Measurements from ENCODE around the gene CHRNE.

Gene CHRNE

GRCh38 chr17:4934173-4934979 lies 31.5 kb upstream of the CHRNE start:
- Histone ChIP-seq H3K14ac (ENCODE audit: low read length) (no peak overlapping the region), H3K9ac (ENCODE audit: low read depth, low read length, poor library complexity) (no peak overlapping the region), H3K36me3 (replicated peaks in 1 of 2; ENCODE audit: control insufficient read depth in 2 of 2, insufficient read depth in 2 of 2, low read length in 2 of 2) (peaks cover 18 to 34% of the 10 kb centered on the region in 2 donors), H3K9me3 (replicated peaks in 1 of 2; ENCODE audit: control insufficient read depth in 2 of 2, insufficient read depth in 1 of 2, low read depth in 1 of 2, low read length in 2 of 2) (no peaks in the 10 kb centered on the region), H3K27ac (replicated peaks; ENCODE audit: low read length) (no peak overlapping the region), H4K91ac (ENCODE audit: low read depth, low read length, poor library complexity) (no peak overlapping the region), H3K79me1 (ENCODE audit: low read depth, low read length) (peaks cover 12% of the 10 kb centered on the region), H2AFZ (ENCODE audit: low read length) (no peak overlapping the region), H3K4me3 (ENCODE audit: low read length in 2 of 2) (no peak overlapping the region), H3K4me1 (ENCODE audit: control insufficient read depth in 2 of 2, insufficient read depth in 1 of 2, low read depth in 1 of 2, low read length in 2 of 2) (peaks cover 8% of the 10 kb centered on the region in 2 donors), H3K4ac (ENCODE audit: low read length) (no peak overlapping the region), H2AK5ac (ENCODE audit: low read depth, low read length) (no peak overlapping the region), H2BK12ac (ENCODE audit: low read length) (no peak overlapping the region), H3K27me3 (ENCODE audit: control insufficient read depth in 3 of 3, insufficient read depth in 3 of 3, low read depth in 1 of 3, low read length in 3 of 3) (no peaks in the 10 kb centered on the region), H2BK5ac (ENCODE audit: low read length) (no peak overlapping the region), H3K4me2 (ENCODE audit: insufficient read depth, low read length, poor library complexity, severe bottlenecking) (no peak overlapping the region), H3K18ac (ENCODE audit: low read length) (peak overlapping the region; percentile 63), H4K8ac (ENCODE audit: low read depth, low read length) (no peak overlapping the region), H2BK120ac (ENCODE audit: low read depth, low read length) (no peak overlapping the region), H2BK15ac (ENCODE audit: low read length) (no peak overlapping the region), H3K23ac (ENCODE audit: low read depth, low read length, poor library complexity) (no peak overlapping the region)
- no peak for DNase-seq (ENCODE audit: low spot score)
- WGBS, 2 donors (ENCODE audit: extremely low coverage in 2 of 2, insufficient read length in 2 of 2, insufficient replicate concordance in 1 of 2), result no CpG with 5 or more reads among the region's 14 CpGs

DNA sequence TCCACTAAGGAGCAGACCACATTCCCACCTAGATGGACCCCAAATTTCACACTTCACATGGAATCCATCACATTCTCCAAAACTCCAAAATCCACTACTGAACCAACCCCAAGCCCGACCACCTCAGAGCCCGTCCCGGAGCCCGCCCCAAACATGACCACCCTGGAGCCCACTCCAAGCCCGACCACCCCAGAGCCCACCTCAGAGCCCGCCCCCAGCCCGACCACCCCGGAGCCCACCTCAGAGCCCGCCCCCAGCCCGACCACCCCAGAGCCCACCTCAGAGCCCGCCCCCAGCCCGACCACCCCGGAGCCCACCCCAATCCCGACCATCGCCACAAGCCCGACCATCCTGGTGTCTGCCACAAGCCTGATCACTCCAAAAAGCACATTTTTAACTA lies 30.7 kb upstream of the CHRNE start:
- no peak for DNase-seq (ENCODE audit: low spot score)
- WGBS, 2 donors (ENCODE audit: extremely low coverage in 2 of 2, insufficient read length in 2 of 2, insufficient replicate concordance in 1 of 2), result no CpG with 5 or more reads among the region's 16 CpGs
- H2BK15ac ChIP-seq (ENCODE audit: low read length), result no peak overlapping the region
- no peaks in the 10 kb centered on the region for H3K27me3 ChIP-seq (ENCODE audit: control insufficient read depth in 3 of 3, insufficient read depth in 3 of 3, low read depth in 1 of 3, low read length in 3 of 3)
- no peak overlapping the region for H2BK120ac ChIP-seq (ENCODE audit: low read depth, low read length)
- H4K91ac ChIP-seq (ENCODE audit: low read depth, low read length, poor library complexity), result no peak overlapping the region
- no peak overlapping the region for H2AFZ ChIP-seq (ENCODE audit: low read length)
- H3K18ac ChIP-seq (ENCODE audit: low read length), result no peak overlapping the region
- H3K9me3 ChIP-seq (replicated peaks in 1 of 2; ENCODE audit: control insufficient read depth in 2 of 2, insufficient read depth in 1 of 2, low read depth in 1 of 2, low read length in 2 of 2), result no peaks in the 10 kb centered on the region
- H3K4me2 ChIP-seq (ENCODE audit: insufficient read depth, low read length, poor library complexity, severe bottlenecking), result no peak overlapping the region
- H4K8ac ChIP-seq (ENCODE audit: low read depth, low read length), result no peak overlapping the region
- H3K27ac ChIP-seq (replicated peaks; ENCODE audit: low read length), result no peak overlapping the region
- no peak overlapping the region for H2AK5ac ChIP-seq (ENCODE audit: low read depth, low read length)
- H3K4ac ChIP-seq (ENCODE audit: low read length), result no peak overlapping the region
- H3K14ac ChIP-seq (ENCODE audit: low read length), result no peak overlapping the region
- H3K4me3 ChIP-seq (ENCODE audit: low read length in 2 of 2), result no peak overlapping the region
- H2BK12ac ChIP-seq (ENCODE audit: low read length), result no peak overlapping the region
- H3K4me1 ChIP-seq (ENCODE audit: control insufficient read depth in 2 of 2, insufficient read depth in 1 of 2, low read depth in 1 of 2, low read length in 2 of 2), result peaks cover 3% of the 10 kb centered on the region in 2 donors
- peaks cover 10% of the 10 kb centered on the region for H3K79me1 ChIP-seq (ENCODE audit: low read depth, low read length)
- peaks cover 18 to 33% of the 10 kb centered on the region in 2 donors for H3K36me3 ChIP-seq (replicated peaks in 1 of 2; ENCODE audit: control insufficient read depth in 2 of 2, insufficient read depth in 2 of 2, low read length in 2 of 2)
- no peak overlapping the region for H3K23ac ChIP-seq (ENCODE audit: low read depth, low read length, poor library complexity)
- H3K9ac ChIP-seq (ENCODE audit: low read depth, low read length, poor library complexity), result no peak overlapping the region
- no peak overlapping the region for H2BK5ac ChIP-seq (ENCODE audit: low read length)

GRCh38 chr17:4932756-4933155 lies 29.9 kb upstream of the CHRNE start:
- Histone ChIP-seq H3K4me2 (ENCODE audit: insufficient read depth, low read length, poor library complexity, severe bottlenecking) (no peak overlapping the region), H3K79me1 (ENCODE audit: low read depth, low read length) (peaks cover 3% of the 10 kb centered on the region), H3K27ac (replicated peaks; ENCODE audit: low read length) (no peak overlapping the region), H4K91ac (ENCODE audit: low read depth, low read length, poor library complexity) (no peak overlapping the region), H3K4me3 (ENCODE audit: low read length in 2 of 2) (no peak overlapping the region), H3K36me3 (replicated peaks in 1 of 2; ENCODE audit: control insufficient read depth in 2 of 2, insufficient read depth in 2 of 2, low read length in 2 of 2) (peaks cover 11 to 24% of the 10 kb centered on the region in 2 donors), H3K23ac (ENCODE audit: low read depth, low read length, poor library complexity) (no peak overlapping the region), H2AFZ (ENCODE audit: low read length) (no peak overlapping the region), H3K14ac (ENCODE audit: low read length) (no peak overlapping the region), H2BK120ac (ENCODE audit: low read depth, low read length) (no peak overlapping the region), H2BK5ac (ENCODE audit: low read length) (peak overlapping the region; percentile 22), H3K9ac (ENCODE audit: low read depth, low read length, poor library complexity) (peak overlapping the region; percentile 72), H3K27me3 (ENCODE audit: control insufficient read depth in 3 of 3, insufficient read depth in 3 of 3, low read depth in 1 of 3, low read length in 3 of 3) (no peaks in the 10 kb centered on the region), H2AK5ac (ENCODE audit: low read depth, low read length) (no peak overlapping the region), H2BK12ac (ENCODE audit: low read length) (no peak overlapping the region), H3K18ac (ENCODE audit: low read length) (peak overlapping the region; percentile 17), H2BK15ac (ENCODE audit: low read length) (no peak overlapping the region), H4K8ac (ENCODE audit: low read depth, low read length) (no peak overlapping the region), H3K9me3 (replicated peaks in 1 of 2; ENCODE audit: control insufficient read depth in 2 of 2, insufficient read depth in 1 of 2, low read depth in 1 of 2, low read length in 2 of 2) (no peaks in the 10 kb centered on the region), H3K4me1 (ENCODE audit: control insufficient read depth in 2 of 2, insufficient read depth in 1 of 2, low read depth in 1 of 2, low read length in 2 of 2) (peaks cover 0 to 2% of the 10 kb centered on the region in 2 donors), H3K4ac (ENCODE audit: low read length) (no peak overlapping the region)
- DNase-seq (ENCODE audit: low spot score), result no peak
- whole genome bisulfite sequencing, 2 donors (ENCODE audit: extremely low coverage in 2 of 2, insufficient read length in 2 of 2, insufficient replicate concordance in 1 of 2), result no CpG with 5 or more reads among the region's 12 CpGs

DNA sequence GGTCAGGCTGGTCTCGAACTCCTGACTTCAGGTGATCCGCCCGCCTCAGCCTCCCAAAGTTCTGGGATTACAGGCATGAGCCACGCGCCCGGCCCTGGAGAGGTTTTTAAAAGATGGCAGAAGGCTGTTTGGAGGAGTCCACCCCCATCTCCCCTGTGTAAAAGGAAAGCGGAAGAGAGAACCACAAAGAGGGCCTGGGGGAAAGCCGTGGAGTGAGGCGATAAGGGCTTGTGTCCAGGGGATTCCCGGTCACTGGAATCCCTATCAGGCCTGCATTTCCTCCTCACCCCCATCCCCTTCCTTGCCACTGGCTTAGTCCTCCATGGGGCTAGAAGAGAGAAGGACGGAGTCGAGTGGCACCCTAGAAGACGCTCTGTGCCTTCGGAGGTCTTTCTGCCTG lies 29.1 kb upstream of the CHRNE start, which contains the start of gene GP1BA:
GP1BA (plus strand) TSS at position 315 of the 400 bp plus-strand sequence. CDS start 328 bp downstream, outside the sequence.
- H3K9me3 ChIP-seq (replicated peaks in 1 of 2; ENCODE audit: control insufficient read depth in 2 of 2, insufficient read depth in 1 of 2, low read depth in 1 of 2, low read length in 2 of 2), result no peaks in the 10 kb centered on the region
- WGBS, 2 donors (ENCODE audit: extremely low coverage in 2 of 2, insufficient read length in 2 of 2, insufficient replicate concordance in 1 of 2), result no CpG with 5 or more reads among the region's 14 CpGs
- H4K91ac ChIP-seq (ENCODE audit: low read depth, low read length, poor library complexity), result no peak within 1 kb of the TSS
- H3K23ac ChIP-seq (ENCODE audit: low read depth, low read length, poor library complexity), result no peak within 1 kb of the TSS
- H2AK5ac ChIP-seq (ENCODE audit: low read depth, low read length), result no peak within 1 kb of the TSS
- peak within 1 kb of the TSS; percentile 78 for H3K9ac ChIP-seq (ENCODE audit: low read depth, low read length, poor library complexity)
- no peak within 1 kb of the TSS for H2BK12ac ChIP-seq (ENCODE audit: low read length)
- no peaks in the 10 kb centered on the region for H3K79me1 ChIP-seq (ENCODE audit: low read depth, low read length)
- H3K14ac ChIP-seq (ENCODE audit: low read length), result no peak within 1 kb of the TSS
- no peak within 1 kb of the TSS for H2BK15ac ChIP-seq (ENCODE audit: low read length)
- H2AFZ ChIP-seq (ENCODE audit: low read length), result no peak within 1 kb of the TSS
- H2BK120ac ChIP-seq (ENCODE audit: low read depth, low read length), result no peak within 1 kb of the TSS
- H3K4ac ChIP-seq (ENCODE audit: low read length), result no peak within 1 kb of the TSS
- H3K4me2 ChIP-seq (ENCODE audit: insufficient read depth, low read length, poor library complexity, severe bottlenecking), result no peak within 1 kb of the TSS
- H4K8ac ChIP-seq (ENCODE audit: low read depth, low read length), result no peak within 1 kb of the TSS
- H2BK5ac ChIP-seq (ENCODE audit: low read length), result peak within 1 kb of the TSS; percentile 22
- H3K27ac ChIP-seq (replicated peaks; ENCODE audit: low read length), result no peak within 1 kb of the TSS
- no peak for DNase-seq (ENCODE audit: low spot score)
- H3K18ac ChIP-seq (ENCODE audit: low read length), result peak within 1 kb of the TSS; percentile 17
- H3K4me1 ChIP-seq (ENCODE audit: control insufficient read depth in 2 of 2, insufficient read depth in 1 of 2, low read depth in 1 of 2, low read length in 2 of 2), result peaks cover 0 to 2% of the 10 kb centered on the region in 2 donors
- H3K4me3 ChIP-seq (ENCODE audit: low read length in 2 of 2), result no peak within 1 kb of the TSS
- H3K27me3 ChIP-seq (ENCODE audit: control insufficient read depth in 3 of 3, insufficient read depth in 3 of 3, low read depth in 1 of 3, low read length in 3 of 3), result no peaks in the 10 kb centered on the region
- peaks cover 5 to 16% of the 10 kb centered on the region in 2 donors for H3K36me3 ChIP-seq (replicated peaks in 1 of 2; ENCODE audit: control insufficient read depth in 2 of 2, insufficient read depth in 2 of 2, low read length in 2 of 2)

Data from neuronal stem cell (in vitro differentiated cells).